Tibial nerve (tissue), 4 donors: ENCODE measurements around the gene CARTPT. TPM values are rescaled to one million over a fixed set of nuclear protein-coding genes. Genes with fewer than 3 reads are reported as not detected.
A peak's percentile ranks its signal among the peaks of the same experiment; 100 is the strongest.

Source experiments
- DNase-seq, 2 donors: peaks; one replicate each; pipeline ENCODE4 v3.0.0-alpha.2; 2019; ENCODE audit warnings: low spot score in 2 of 2
- H3K27ac ChIP-seq, 4 donors: fragments of 200-600 bp; sonication (generic) in 3 of 4; one replicate each; pipeline ENCODE4 v1.5.1; 2017 to 2019; ENCODE audit warnings: mild to moderate bottlenecking in 1 of 4
- H3K27me3 ChIP-seq, 2 donors: fragments of 200-600 bp; sonication (generic) in 1 of 2; one replicate each; pipeline versions ENCODE4 v1.5.1 to v1.6.0; 2017 to 2019
- H3K36me3 ChIP-seq, 3 donors: fragments of 200-600 bp; sonication (generic); one replicate each; pipeline ENCODE4 v1.5.1; 2018 to 2019
- H3K4me1 ChIP-seq, 4 donors: fragments of 200-600 bp; sonication (generic) in 3 of 4; one replicate each; pipeline ENCODE4 v1.5.1; 2017 to 2019
- H3K4me3 ChIP-seq, 4 donors: fragments of 200-600 bp; sonication (generic) in 3 of 4; one replicate each; pipeline ENCODE4 v1.5.1; 2017 to 2019; ENCODE audit warnings: mild to moderate bottlenecking in 1 of 4, moderate library complexity in 1 of 4
- H3K9me3 ChIP-seq, 4 donors: fragments of 200-600 bp; sonication (generic) in 3 of 4; one replicate each; pipeline ENCODE4 v1.5.1; 2017 to 2019
- CTCF ChIP-seq, 5 experiments: fragments of 200-600 bp in 3 of 5; fragments of 450-650 bp in 2 of 5; sonication (generic) in 3 of 5; IDR thresholded peaks; one replicate each; pipeline ENCODE4 v1.5.1; 2016 to 2019; ENCODE audit warnings: antibody characterized with exemption in 5 of 5, mild to moderate bottlenecking in 3 of 5, moderate library complexity in 2 of 5
- EP300 ChIP-seq, 2 donors: sonication (generic); formaldehyde crosslinking; IDR thresholded peaks; one replicate each; pipeline ENCODE4 v1.6.1; 2017; ENCODE audit warnings: antibody characterized with exemption in 2 of 2, mild to moderate bottlenecking in 1 of 2
- POLR2A ChIP-seq, 2 donors: fragments of 450-650 bp; IDR thresholded peaks; one replicate each; pipeline ENCODE4 v1.6.1; 2017; ENCODE audit warnings: antibody characterized with exemption in 2 of 2, mild to moderate bottlenecking in 2 of 2, moderate library complexity in 2 of 2
- WGBS, 2 donors: methylation state at CpG; one replicate each; pipeline ENCODE4 v1.1.5; 2018; 5-methylcytosine and 5-hydroxymethylcytosine counted together
- total RNA-seq, 4 donors: library from RNA; depleted of rRNA; stranded (reverse); fragments of >200 nt; gene quantifications; one replicate each; pipeline ENCODE4 v1.1.0, GENCODE V29; 2016

Gene CARTPT
- total RNA-seq, 4 donors from 2014 or later: not detected

- TF ChIP-seq CTCF (IDR thresholded peaks at IDR 0.05): no peak
- no peak for TF ChIP-seq EP300 (IDR thresholded peaks at IDR 0.05)
- TF ChIP-seq POLR2A (IDR thresholded peaks at IDR 0.05): no peak
- H3K36me3 ChIP-seq: no peaks in the 10 kb centered on the region
Measured at GRCh38 chr5:71740015-71740753, 21.1 kb downstream of the CARTPT start.

GRCh38 chr5:71743155-71743554 lies 24.1 kb downstream of the CARTPT start:
- TF ChIP-seq CTCF (IDR thresholded peaks at IDR 0.05) (no peak), EP300 (IDR thresholded peaks at IDR 0.05) (no peak), POLR2A (IDR thresholded peaks at IDR 0.05) (no peak)
- Histone ChIP-seq H3K27me3 (no peaks in the 10 kb centered on the region), H3K4me3 (no peak overlapping the region), H3K36me3 (no peaks in the 10 kb centered on the region), H3K27ac (no peak overlapping the region), H3K9me3 (no peaks in the 10 kb centered on the region), H3K4me1 (no peaks in the 10 kb centered on the region)
- no peak for DNase-seq
- WGBS, 2 donors: 35 to 40% methylated on average over 6 of the region's 6 CpGs

More at GRCh38 chr5:71740015-71740753, 21.1 kb downstream of the CARTPT start:
- Histone ChIP-seq H3K4me1 (no peaks in the 10 kb centered on the region), H3K4me3 (no peak overlapping the region), H3K27me3 (no peaks in the 10 kb centered on the region), H3K9me3 (no peaks in the 10 kb centered on the region), H3K27ac (no peak overlapping the region)
- WGBS, 2 donors: 75 to 79% methylated on average over 8 of the region's 8 CpGs
- no peak for DNase-seq

GRCh38 chr5:71744009-71744790 lies 25.1 kb downstream of the CARTPT start:
- WGBS, 2 donors: 51 to 55% methylated on average over 7 of the region's 7 CpGs
- H3K27me3 ChIP-seq: no peaks in the 10 kb centered on the region
- H3K27ac ChIP-seq: no peak overlapping the region

GRCh38 chr5:71747182-71747581 lies 28.1 kb downstream of the CARTPT start:
- no peak for TF ChIP-seq EP300 (IDR thresholded peaks at IDR 0.05)
- no peak for TF ChIP-seq CTCF (IDR thresholded peaks at IDR 0.05)
- no peak for TF ChIP-seq POLR2A (IDR thresholded peaks at IDR 0.05)
- 95 to 99% methylated on average over 3 of the region's 3 CpGs for WGBS, 2 donors
- Histone ChIP-seq H3K9me3 (no peaks in the 10 kb centered on the region), H3K4me3 (no peak overlapping the region), H3K27ac (no peak overlapping the region), H3K36me3 (no peaks in the 10 kb centered on the region), H3K27me3 (no peaks in the 10 kb centered on the region), H3K4me1 (no peaks in the 10 kb centered on the region)
- no peak for DNase-seq

More at GRCh38 chr5:71744009-71744790, 25.1 kb downstream of the CARTPT start:
- Histone ChIP-seq H3K36me3 (no peaks in the 10 kb centered on the region), H3K4me1 (no peaks in the 10 kb centered on the region), H3K9me3 (no peaks in the 10 kb centered on the region), H3K4me3 (no peak overlapping the region)
- no peak for DNase-seq
- TF ChIP-seq CTCF (IDR thresholded peaks at IDR 0.05): no peak
- TF ChIP-seq EP300 (IDR thresholded peaks at IDR 0.05): no peak
- no peak for TF ChIP-seq POLR2A (IDR thresholded peaks at IDR 0.05)

GRCh38 chr5:71748360-71748759 lies 29.3 kb downstream of the CARTPT start:
- TF ChIP-seq POLR2A (IDR thresholded peaks at IDR 0.05) (no peak), EP300 (IDR thresholded peaks at IDR 0.05) (no peak), CTCF (IDR thresholded peaks at IDR 0.05) (no peak)
- Histone ChIP-seq H3K4me1 (no peaks in the 10 kb centered on the region), H3K36me3 (no peaks in the 10 kb centered on the region), H3K4me3 (no peak overlapping the region), H3K27me3 (no peaks in the 10 kb centered on the region), H3K9me3 (no peaks in the 10 kb centered on the region), H3K27ac (no peak overlapping the region)
- DNase-seq: peak in 1 of 2 donors; percentile 49
- WGBS, 2 donors: 64 to 75% methylated on average over 11 of the region's 11 CpGs
